Measurements from ENCODE around the gene UCK2.

UCK2 gene

GRCh38 chr1:165834881-165835280 is 7.5 kb downstream of the UCK2 start:
- DNase-seq: no peak

DNA sequence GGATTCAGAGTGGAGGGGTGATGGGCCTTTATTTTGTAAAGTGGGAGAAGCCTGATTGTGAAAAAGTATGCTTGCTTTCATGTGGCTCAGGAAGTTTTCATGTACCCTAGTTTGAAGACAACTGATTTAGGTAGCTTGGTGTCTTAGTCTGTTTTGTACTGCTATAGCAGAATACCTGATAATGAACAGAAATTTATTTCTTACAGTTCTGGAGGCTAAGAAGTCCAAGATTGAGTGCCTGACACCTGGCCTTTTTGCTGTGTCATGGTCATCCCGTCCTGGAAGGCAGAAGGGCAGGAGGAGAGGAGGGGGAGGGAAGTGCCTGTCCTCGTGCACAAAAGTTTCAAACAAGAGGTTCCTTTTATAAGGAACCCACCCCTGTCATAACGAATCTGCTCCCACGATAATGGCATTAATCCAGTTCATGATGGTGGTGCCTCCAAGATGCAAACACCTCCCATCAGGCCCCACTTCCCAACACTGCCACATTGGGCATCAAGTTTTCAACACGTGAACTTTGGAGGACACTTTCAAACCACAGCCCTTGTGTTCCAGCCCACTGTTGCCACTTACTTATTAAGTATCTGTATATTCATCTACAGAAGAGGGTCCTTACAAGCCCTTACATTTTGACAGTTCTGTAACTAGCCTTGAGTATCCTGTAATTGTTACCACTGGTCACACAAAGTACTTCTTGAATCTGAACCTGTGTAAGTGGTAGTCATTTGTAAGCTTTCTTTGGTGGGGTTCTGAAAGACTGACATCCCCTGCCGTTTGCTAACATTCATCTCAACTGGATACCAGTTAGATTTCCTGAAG is 9.5 kb downstream of the UCK2 start:
- DNase-seq: no peak

GRCh38 chr1:165837838-165838364 is 10.5 kb downstream of the UCK2 start:
- no peak for DNase-seq

GRCh38 chr1:165840423-165840822 is 13.0 kb downstream of the UCK2 start:
- DNase-seq: no peak

DNA sequence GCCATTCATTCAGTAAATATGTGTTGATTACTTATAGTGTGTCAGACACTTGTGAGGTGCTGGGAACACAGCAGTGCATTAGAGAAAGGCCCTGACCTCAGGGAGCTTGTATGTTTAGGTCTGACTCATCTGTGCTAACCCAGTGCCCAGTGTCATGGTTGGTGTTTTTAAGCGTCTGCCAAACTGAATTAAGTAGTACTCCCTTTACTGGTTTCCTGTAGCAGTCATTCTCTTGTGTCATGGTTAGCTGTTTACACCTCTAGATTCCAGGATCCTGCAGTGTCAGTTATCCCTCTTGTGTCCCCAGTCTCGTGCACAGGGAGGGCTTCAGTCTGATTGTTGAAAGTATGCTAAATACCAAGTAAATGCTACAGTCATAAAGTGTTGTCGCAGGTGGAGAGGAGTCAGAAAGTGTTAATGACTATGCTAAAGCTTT is 14.2 kb downstream of the UCK2 start:
- DNase-seq: no peak

- no peak for DNase-seq
Observed at GRCh38 chr1:165842023-165842670, 14.7 kb downstream of the UCK2 start.

- DNase-seq: peak; percentile 52
Observed at GRCh38 chr1:165842671-165843129, 15.3 kb downstream of the UCK2 start.

- DNase-seq: no peak
Observed at GRCh38 chr1:165843304-165843703, 15.9 kb downstream of the UCK2 start.

GRCh38 chr1:165844114-165844798 is 16.8 kb downstream of the UCK2 start:
- DNase-seq: no peak

GRCh38 chr1:165844933-165845332 is 17.5 kb downstream of the UCK2 start:
- DNase-seq: no peak

- no peak for DNase-seq
Observed at GRCh38 chr1:165845569-165845968, 18.2 kb downstream of the UCK2 start.

DNA sequence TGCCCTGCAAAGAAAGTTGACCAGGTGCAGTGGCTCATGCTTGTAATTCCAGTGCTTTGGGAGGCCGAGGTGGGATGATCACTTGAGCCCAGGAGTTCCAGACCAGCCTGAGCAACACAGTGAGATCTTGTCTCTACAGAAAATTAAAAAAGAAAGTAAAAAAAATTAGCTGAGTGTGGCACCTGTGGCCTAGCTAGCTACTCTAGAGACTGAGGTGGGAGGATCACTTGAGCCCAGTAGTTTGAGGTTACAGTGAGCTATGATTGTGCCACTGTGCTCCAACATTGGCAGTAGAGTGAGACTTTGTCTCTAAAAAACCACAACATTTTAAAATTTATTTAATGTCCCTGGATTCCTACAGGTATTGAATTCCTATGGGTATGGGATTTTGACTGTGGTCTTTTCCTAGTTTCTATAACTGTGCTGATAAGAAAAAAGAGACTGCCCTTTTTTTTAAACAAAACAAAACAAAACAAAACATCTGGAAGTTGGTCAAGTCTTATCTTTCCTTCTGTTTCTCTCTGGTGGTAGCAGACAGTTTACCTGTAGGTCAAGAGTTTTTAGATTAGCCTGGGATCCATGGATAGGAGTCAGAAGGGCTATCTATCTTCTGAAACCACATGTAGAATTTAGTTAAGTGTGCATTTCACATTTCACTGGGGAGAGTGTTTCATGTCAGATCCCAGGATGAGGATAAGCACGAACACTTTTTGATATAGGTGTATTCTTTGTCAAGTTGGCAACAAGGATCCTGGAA is 18.8 kb downstream of the UCK2 start:
- DNase-seq: no peak

DNA sequence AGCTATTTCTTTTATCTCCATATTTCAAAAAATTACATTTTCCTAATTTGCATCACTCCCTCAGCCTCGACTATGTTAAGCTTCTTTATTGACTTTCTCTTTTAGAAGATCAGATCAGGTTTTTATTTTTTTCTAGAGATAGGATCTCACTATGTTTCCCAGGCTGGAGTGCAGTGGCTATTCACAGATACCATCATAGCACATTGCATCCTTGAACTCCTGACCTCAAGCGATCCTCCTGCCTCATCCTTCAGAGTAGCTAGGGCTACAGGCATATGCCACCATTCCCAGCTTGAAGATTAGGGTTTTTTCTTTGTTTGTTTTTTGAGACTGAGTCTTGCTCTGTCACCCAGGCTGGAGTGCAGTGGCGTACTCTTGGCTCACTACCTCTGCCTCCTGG is 20.1 kb downstream of the UCK2 start:
- DNase-seq: no peak

GRCh38 chr1:165849353-165850133 is 22.1 kb downstream of the UCK2 start:
- no peak for DNase-seq

GRCh38 chr1:165851034-165851658 is 23.7 kb downstream of the UCK2 start:
- DNase-seq: no peak

DNA sequence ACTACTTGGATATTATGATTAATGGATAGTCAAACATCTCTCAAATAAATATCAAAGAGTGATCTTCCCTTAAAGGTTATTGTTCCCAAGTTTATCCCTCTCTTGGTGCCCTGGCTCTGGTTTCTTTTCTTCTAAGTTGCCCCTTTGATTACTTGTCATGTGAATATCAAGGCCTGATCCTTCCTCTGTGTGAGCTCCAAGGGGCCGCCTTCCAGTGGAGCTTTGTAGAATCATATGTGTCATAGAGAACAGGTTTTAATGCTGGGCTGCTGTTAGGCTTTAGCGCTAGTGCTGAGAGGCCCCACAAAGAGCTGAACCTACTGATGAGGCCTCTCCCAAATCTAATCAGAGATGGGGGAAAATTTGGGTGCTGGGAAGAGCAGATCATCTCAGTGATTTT is 25.5 kb downstream of the UCK2 start:
- DNase-seq: no peak

- DNase-seq: no peak
Observed at GRCh38 chr1:165853528-165854075, 26.2 kb downstream of the UCK2 start.

GRCh38 chr1:165854101-165854845 is 26.9 kb downstream of the UCK2 start:
- peak; percentile 36 for DNase-seq

DNA sequence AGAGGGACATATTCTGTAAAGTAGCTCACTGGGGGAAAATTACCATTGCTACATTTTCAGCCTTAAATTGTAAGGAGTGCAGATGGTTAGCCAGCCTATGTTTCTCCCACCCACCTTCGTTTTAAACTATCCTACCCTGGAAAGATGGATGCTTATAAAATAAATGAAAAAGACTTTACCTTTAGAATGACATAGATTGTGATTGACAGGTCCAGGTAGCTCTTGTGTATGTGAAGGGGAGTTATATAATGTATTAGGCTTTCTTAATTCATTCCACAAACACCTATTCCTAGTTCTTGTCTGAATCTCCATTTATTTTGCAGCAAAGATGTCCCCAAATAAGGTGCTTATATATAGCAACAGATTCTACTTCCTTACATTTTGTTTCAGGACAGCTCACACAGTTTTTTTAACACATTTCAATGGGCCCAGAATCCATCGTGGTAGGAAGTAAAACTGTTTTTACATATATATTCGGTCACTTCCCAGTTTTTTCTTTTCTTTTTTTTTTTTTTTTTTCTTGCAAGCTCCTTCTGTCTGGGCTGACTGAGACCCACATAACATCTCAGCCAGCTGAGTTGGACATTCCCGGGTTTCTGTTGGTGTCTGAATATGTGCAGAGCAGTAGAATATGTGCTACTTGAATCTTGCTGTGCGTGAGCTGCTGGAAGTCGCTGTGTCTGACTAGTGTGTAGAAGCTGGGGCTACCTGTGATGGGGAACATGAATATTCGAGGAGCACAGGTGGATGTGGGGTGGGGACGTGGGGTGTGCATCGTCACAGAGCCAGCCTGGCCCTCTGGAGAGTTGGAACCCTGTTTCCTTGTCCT is 27.8 kb downstream of the UCK2 start:
- DNase-seq: no peak

Data from NCI-H510A treated with DMSO at 0.1 percent for 48 hours (cell line).